Measurements from ENCODE around the gene ABRAXAS1.

The ABRAXAS1 gene

GRCh38 chr4:83436680-83437079 lies 48.2 kb downstream of the ABRAXAS1 start:
- Histone ChIP-seq H2AFZ (ENCODE audit: low read depth, low read length, severe bottlenecking) (no peak overlapping the region), H3K36me3 (ENCODE audit: low read length) (no peaks in the 10 kb centered on the region; the same call in 1 of the 2 replicates), H3K9me2 (replicated peaks; ENCODE audit: insufficient read depth, low read length) (no peaks in the 10 kb centered on the region), H3F3A (ENCODE audit: insufficient read depth) (peaks cover 24% of the 10 kb centered on the region; the same call in 1 of the 2 replicates), H3K27ac (ENCODE audit: low read depth, low read length) (peak overlapping the region; percentile 90), H3K9me3 (ENCODE audit: insufficient read depth, low read length) (no peaks in the 10 kb centered on the region), H4K20me1 (ENCODE audit: low read depth, low read length) (no peaks in the 10 kb centered on the region), H3K9ac (ENCODE audit: low read length) (peak overlapping the region; percentile 6), H3K27me3 (ENCODE audit: low read length) (no peaks in the 10 kb centered on the region), H3K79me2 (ENCODE audit: insufficient read depth, low read length) (no peaks in the 10 kb centered on the region), H3K4me3 (ENCODE audit: insufficient read depth, low read length, poor library complexity, severe bottlenecking) (no peak overlapping the region), H3K4me2 (ENCODE audit: low read depth, low read length, poor library complexity, severe bottlenecking) (peak overlapping the region; percentile 65)
- no peak for TF ChIP-seq CTCF (IDR thresholded peaks at IDR 0.05; ENCODE audit: insufficient read depth, low read length, poor library complexity, severe bottlenecking)
- TF ChIP-seq EZH2phosphoT487 (conservative IDR thresholded peaks at IDR 0.05; ENCODE audit: low read length): no peak

GRCh38 chr4:83431200-83431599 lies 53.7 kb downstream of the ABRAXAS1 start:
- Histone ChIP-seq H3K9me3 (ENCODE audit: insufficient read depth, low read length) (no peaks in the 10 kb centered on the region), H4K20me1 (ENCODE audit: low read depth, low read length) (no peaks in the 10 kb centered on the region), H3K4me3 (ENCODE audit: insufficient read depth, low read length, poor library complexity, severe bottlenecking) (no peak overlapping the region), H3F3A (ENCODE audit: insufficient read depth) (0 out of 2 replicates have a peak, but pooled peaks cover 2% of the 10 kb centered on the region), H3K36me3 (ENCODE audit: low read length) (0 out of 2 replicates have a peak, but pooled peaks cover 5% of the 10 kb centered on the region), H3K27ac (ENCODE audit: low read depth, low read length) (no peak overlapping the region), H3K9ac (ENCODE audit: low read length) (no peak overlapping the region), H2AFZ (ENCODE audit: low read depth, low read length, severe bottlenecking) (no peak overlapping the region), H3K27me3 (ENCODE audit: low read length) (no peaks in the 10 kb centered on the region), H3K4me2 (ENCODE audit: low read depth, low read length, poor library complexity, severe bottlenecking) (no peak overlapping the region), H3K9me2 (replicated peaks; ENCODE audit: insufficient read depth, low read length) (no peaks in the 10 kb centered on the region), H3K79me2 (ENCODE audit: insufficient read depth, low read length) (no peaks in the 10 kb centered on the region)
- no peak for TF ChIP-seq EZH2phosphoT487 (conservative IDR thresholded peaks at IDR 0.05; ENCODE audit: low read length)

- no peak overlapping the region for H2AFZ ChIP-seq (ENCODE audit: low read depth, low read length, severe bottlenecking)
- no peak overlapping the region for H3K9ac ChIP-seq (ENCODE audit: low read length)
- H3K9me2 ChIP-seq (replicated peaks; ENCODE audit: insufficient read depth, low read length): no peaks in the 10 kb centered on the region
- no peaks in the 10 kb centered on the region for H4K20me1 ChIP-seq (ENCODE audit: low read depth, low read length)
- H3F3A ChIP-seq (ENCODE audit: insufficient read depth): no peaks in the 10 kb centered on the region
- no peaks in the 10 kb centered on the region for H3K79me2 ChIP-seq (ENCODE audit: insufficient read depth, low read length)
- H3K27ac ChIP-seq (ENCODE audit: low read depth, low read length): no peak overlapping the region
- H3K4me2 ChIP-seq (ENCODE audit: low read depth, low read length, poor library complexity, severe bottlenecking): no peak overlapping the region
- H3K9me3 ChIP-seq (ENCODE audit: insufficient read depth, low read length): no peaks in the 10 kb centered on the region
- no peaks in the 10 kb centered on the region for H3K27me3 ChIP-seq (ENCODE audit: low read length)
- no peak overlapping the region for H3K4me3 ChIP-seq (ENCODE audit: insufficient read depth, low read length, poor library complexity, severe bottlenecking)
- TF ChIP-seq CTCF (IDR thresholded peaks at IDR 0.05; ENCODE audit: insufficient read depth, low read length, poor library complexity, severe bottlenecking) (no peak), EZH2phosphoT487 (conservative IDR thresholded peaks at IDR 0.05; ENCODE audit: low read length) (no peak)
- no peaks in the 10 kb centered on the region for H3K36me3 ChIP-seq (ENCODE audit: low read length)
Observed at GRCh38 chr4:83418211-83418610, 66.7 kb downstream of the ABRAXAS1 start.

GRCh38 chr4:83417566-83417965 lies 67.3 kb downstream of the ABRAXAS1 start:
- no peaks in the 10 kb centered on the region for H3K36me3 ChIP-seq (ENCODE audit: low read length)
- no peaks in the 10 kb centered on the region for H3K9me2 ChIP-seq (replicated peaks; ENCODE audit: insufficient read depth, low read length)
- H3K4me2 ChIP-seq (ENCODE audit: low read depth, low read length, poor library complexity, severe bottlenecking): no peak overlapping the region
- no peak for TF ChIP-seq EZH2phosphoT487 (conservative IDR thresholded peaks at IDR 0.05; ENCODE audit: low read length)
- TF ChIP-seq CTCF (IDR thresholded peaks at IDR 0.05; ENCODE audit: insufficient read depth, low read length, poor library complexity, severe bottlenecking): no peak
- no peaks in the 10 kb centered on the region for H3F3A ChIP-seq (ENCODE audit: insufficient read depth)
- H4K20me1 ChIP-seq (ENCODE audit: low read depth, low read length): no peaks in the 10 kb centered on the region
- H3K9ac ChIP-seq (ENCODE audit: low read length): no peak overlapping the region
- H3K4me3 ChIP-seq (ENCODE audit: insufficient read depth, low read length, poor library complexity, severe bottlenecking): no peak overlapping the region
- H3K79me2 ChIP-seq (ENCODE audit: insufficient read depth, low read length): no peaks in the 10 kb centered on the region
- H3K27ac ChIP-seq (ENCODE audit: low read depth, low read length): no peak overlapping the region
- H3K27me3 ChIP-seq (ENCODE audit: low read length): no peaks in the 10 kb centered on the region
- no peak overlapping the region for H2AFZ ChIP-seq (ENCODE audit: low read depth, low read length, severe bottlenecking)
- no peaks in the 10 kb centered on the region for H3K9me3 ChIP-seq (ENCODE audit: insufficient read depth, low read length)
